Transverse colon (tissue), 4 donors: Measurements from ENCODE around the gene PAPOLA.

Source experiments
- EP300 ChIP-seq: sonication (generic); formaldehyde crosslinking; IDR thresholded peaks from one replicate; pipeline ENCODE4 v1.6.1; 2017; ENCODE audit warnings: antibody characterized with exemption, low read depth
- POLR2AphosphoS5 ChIP-seq, 3 donors: sonication (generic); formaldehyde crosslinking; IDR thresholded peaks; one replicate each; pipeline ENCODE4 v1.6.1; 2016; ENCODE audit warnings: antibody characterized with exemption in 3 of 3
- TF ChIP-seq, protein P1 (sequence below), 5 experiments: fragments of 200-600 bp in 3 of 5; fragments of 450-650 bp in 2 of 5; sonication (generic) in 3 of 5; IDR thresholded peaks; 1 replicate in 2 of 5; 2 replicates in 3 of 5; pipeline ENCODE4 v1.5.1; 2016 to 2017; ENCODE audit warnings: antibody characterized with exemption in 5 of 5, inconsistent platforms in 3 of 5, mild to moderate bottlenecking in 2 of 5, moderate library complexity in 1 of 5

DNA sequence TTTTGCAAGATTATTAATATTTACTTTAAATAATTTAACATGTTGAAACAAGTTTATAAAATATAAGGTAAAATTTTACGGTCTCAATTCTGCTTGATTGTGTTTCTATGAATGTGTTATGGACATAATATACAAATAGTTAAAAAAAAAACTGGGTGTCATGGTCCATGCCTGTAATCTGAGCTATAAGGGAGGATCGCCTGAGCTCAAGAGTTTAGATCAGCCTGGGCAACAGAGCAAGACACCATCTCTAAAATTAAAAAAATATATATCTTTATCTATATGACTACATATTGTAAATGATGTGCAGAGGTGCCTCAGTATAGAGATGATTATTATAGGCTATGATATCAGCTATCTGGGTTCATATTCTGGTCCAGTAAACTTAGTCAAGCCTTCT, 9.9 kb downstream of the PAPOLA start:
- TF ChIP-seq, protein P1, sequence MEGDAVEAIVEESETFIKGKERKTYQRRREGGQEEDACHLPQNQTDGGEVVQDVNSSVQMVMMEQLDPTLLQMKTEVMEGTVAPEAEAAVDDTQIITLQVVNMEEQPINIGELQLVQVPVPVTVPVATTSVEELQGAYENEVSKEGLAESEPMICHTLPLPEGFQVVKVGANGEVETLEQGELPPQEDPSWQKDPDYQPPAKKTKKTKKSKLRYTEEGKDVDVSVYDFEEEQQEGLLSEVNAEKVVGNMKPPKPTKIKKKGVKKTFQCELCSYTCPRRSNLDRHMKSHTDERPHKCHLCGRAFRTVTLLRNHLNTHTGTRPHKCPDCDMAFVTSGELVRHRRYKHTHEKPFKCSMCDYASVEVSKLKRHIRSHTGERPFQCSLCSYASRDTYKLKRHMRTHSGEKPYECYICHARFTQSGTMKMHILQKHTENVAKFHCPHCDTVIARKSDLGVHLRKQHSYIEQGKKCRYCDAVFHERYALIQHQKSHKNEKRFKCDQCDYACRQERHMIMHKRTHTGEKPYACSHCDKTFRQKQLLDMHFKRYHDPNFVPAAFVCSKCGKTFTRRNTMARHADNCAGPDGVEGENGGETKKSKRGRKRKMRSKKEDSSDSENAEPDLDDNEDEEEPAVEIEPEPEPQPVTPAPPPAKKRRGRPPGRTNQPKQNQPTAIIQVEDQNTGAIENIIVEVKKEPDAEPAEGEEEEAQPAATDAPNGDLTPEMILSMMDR (IDR thresholded peaks at IDR 0.05) = no peak
- TF ChIP-seq EP300 = no peak
- no peak for TF ChIP-seq POLR2AphosphoS5 (IDR thresholded peaks at IDR 0.05)
